Right cardiac atrium (tissue), 5 donors: ENCODE measurements around the gene SPANXC. TPM values are rescaled to one million over a fixed set of nuclear protein-coding genes. Genes with fewer than 3 reads are reported as not detected.
"Not testable (repeated sequence)": the region's sequence is repeated elsewhere in the genome, so short reads cannot be mapped to it uniquely, and the experiment has no call there.

ENCODE experiments used
- ATAC-seq, 2 donors: fragments of 200-7000 bp; cut with Tn5 transposase; one replicate each; pipeline versions ENCODE4 v1.8.0 to v1.9.1; 2020; ENCODE audit warnings: moderate library complexity in 2 of 2, mild to moderate bottlenecking in 1 of 2
- DNase-seq, 3 donors: peaks; one replicate each; pipeline ENCODE4 v3.0.0-alpha.2; 2020
- H3K27ac ChIP-seq: one replicate; pipeline ENCODE4 v1.5.1; 2013; ENCODE audit warnings: mild to moderate bottlenecking, low read length, control low read depth, moderate library complexity
- H3K27me3 ChIP-seq: one replicate; pipeline ENCODE4 v1.6.1; 2013; ENCODE audit not compliant: control insufficient read depth, insufficient read depth
- H3K4me1 ChIP-seq: one replicate; pipeline ENCODE4 v1.6.1; 2013; ENCODE audit warnings: low read length; ENCODE audit not compliant: control insufficient read depth, insufficient read depth
- H3K4me3 ChIP-seq: one replicate; pipeline ENCODE4 v1.5.1; 2013; ENCODE audit warnings: low read length, control low read depth
- H3K9me3 ChIP-seq: one replicate; pipeline ENCODE4 v1.6.1; 2013; ENCODE audit warnings: low read length; ENCODE audit not compliant: control insufficient read depth
- WGBS: extraction: QIAGEN DNeasy Blood & Tissue Kit; methylation state at CpG from one replicate; pipeline ENCODE4 v1.1.7; 2013; 5-methylcytosine and 5-hydroxymethylcytosine counted together
- intact Hi-C, 4 donors: fragments of 100-400 bp; cut with DNase I; formaldehyde crosslinking; loops; one replicate each; pipeline versions ENCODE4 v1.11.0 to v1.14.0; 2022 to 2023
- long read RNA-seq, 4 donors: library from polyadenylated mRNA; unstranded; transcript quantifications; one replicate each; pipeline ENCODE4 v2.0.0, GENCODE V29; 2020 to 2021
- polyA plus RNA-seq: library from polyadenylated mRNA; stranded (reverse); fragments of 200-250 nt; gene quantifications from one replicate; pipeline ENCODE4 v1.2.3, GENCODE V29; 2013
- total RNA-seq, 4 donors: library from RNA; stranded (reverse); fragmentation: NEBNext Ultra II Directional; extraction: Animal tissue kit (Norgen Biotek cat#: 25700); gene quantifications; one replicate each; pipeline ENCODE4 v1.2.1, GENCODE V29; 2021
- donor health status: healthy with polysubstance abuse.
- donor health status: DM: no; HTN: yes; CAD: no.
- donor health status: DM: no; HTN: no; CAD: no.
- donor health status: DM: no; HTN: yes; CAD: no; lungs with severe emphysema.
- donor health status: DM: yes; HTN: yes; CAD: no.

Gene SPANXC
- total RNA-seq, result not detected
- polyA plus RNA-seq, result not detected
- long read RNA-seq, donor 1, result 0 reads
- long read RNA-seq, donor 2, result 0 reads
- long read RNA-seq, donor 3, result 0 reads
- long read RNA-seq, donor 4, result 0 reads

GRCh38 chrX:141242417-141242816 is at the start of gene SPANXC:
Gene SPANXC, minus strand, starts transcription at chrX:141242517. Its CDS starts 60 bp downstream, at chrX:141242457.
- H3K27ac ChIP-seq, DNase-seq, intact Hi-C loops, H3K4me3 ChIP-seq, H3K27me3 ChIP-seq, H3K9me3 ChIP-seq, ATAC-seq, H3K4me1 ChIP-seq: not testable (repeated sequence)
- 99% methylated on average over 5 of the region's 12 CpGs for WGBS

GRCh38 chrX:141279476-141279875 is 37.2 kb upstream of the SPANXC start:
- Histone ChIP-seq H3K27ac (no peak overlapping the region), H3K27me3 (no peaks in the 10 kb centered on the region), H3K9me3 (no peaks in the 10 kb centered on the region), H3K4me1 (no peaks in the 10 kb centered on the region), H3K4me3 (no peak overlapping the region)
- ATAC-seq (no peak), DNase-seq (no peak)
- 64% methylated on average over 2 of the region's 2 CpGs for WGBS
- intact Hi-C loops, result loop anchor here in 1 of 4 donors (10.0 kb wide), 1 partner anchor 355 kb away; no protein-coding TSS in a partner anchor

GRCh38 chrX:141278306-141278705 is 36.0 kb upstream of the SPANXC start:
- no peaks in the 10 kb centered on the region for H3K9me3 ChIP-seq
- H3K27ac ChIP-seq, result no peak overlapping the region
- H3K27me3 ChIP-seq, result no peaks in the 10 kb centered on the region
- H3K4me1 ChIP-seq, result no peaks in the 10 kb centered on the region
- no peak overlapping the region for H3K4me3 ChIP-seq
- 63% methylated on average over 3 of the region's 3 CpGs for WGBS
- intact Hi-C loops, result loop anchor here in 1 of 4 donors (10.0 kb wide), 1 partner anchor 354 kb away; no protein-coding TSS in a partner anchor
- ATAC-seq (peak in 1 of 2 donors; percentile 52), DNase-seq (peak in 1 of 3 donors; percentile 25)

- intact Hi-C loops, result no loop called here
- no peaks in the 10 kb centered on the region for H3K27me3 ChIP-seq
- DNase-seq (no peak), ATAC-seq (no peak)
- H3K27ac ChIP-seq, result no peak overlapping the region
- H3K9me3 ChIP-seq, result no peaks in the 10 kb centered on the region
- no peak overlapping the region for H3K4me3 ChIP-seq
- 60% methylated on average over 1 of the region's 1 CpG for WGBS
- H3K4me1 ChIP-seq, result no peaks in the 10 kb centered on the region
Observed at GRCh38 chrX:141258080-141258479, 15.8 kb upstream of the SPANXC start.

- ATAC-seq (no peak), DNase-seq (no peak)
- Histone ChIP-seq H3K9me3 (no peaks in the 10 kb centered on the region), H3K4me1 (no peaks in the 10 kb centered on the region), H3K4me3 (no peak overlapping the region), H3K27me3 (no peaks in the 10 kb centered on the region), H3K27ac (no peak overlapping the region)
- intact Hi-C loops, result no loop called here
- WGBS, result 74% methylated on average over 2 of the region's 2 CpGs
Observed at GRCh38 chrX:141221611-141222010, 20.7 kb downstream of the SPANXC start.

GRCh38 chrX:141220342-141221008 is 21.8 kb downstream of the SPANXC start:
- no peak overlapping the region for H3K27ac ChIP-seq
- H3K27me3 ChIP-seq, result no peaks in the 10 kb centered on the region
- ATAC-seq, result no peak
- intact Hi-C loops, result no loop called here
- WGBS, result 56% methylated on average over 3 of the region's 3 CpGs
- H3K4me3 ChIP-seq, result no peak overlapping the region
- H3K4me1 ChIP-seq, result no peaks in the 10 kb centered on the region
- no peaks in the 10 kb centered on the region for H3K9me3 ChIP-seq
- DNase-seq, result no peak

GRCh38 chrX:141214196-141214595 is 28.1 kb downstream of the SPANXC start:
- WGBS, result 81% methylated on average over 1 of the region's 1 CpG
- no peak overlapping the region for H3K27ac ChIP-seq
- ATAC-seq (no peak), DNase-seq (no peak)
- no peak overlapping the region for H3K4me3 ChIP-seq
- H3K27me3 ChIP-seq, result no peaks in the 10 kb centered on the region
- intact Hi-C loops, result no loop called here
- no peaks in the 10 kb centered on the region for H3K4me1 ChIP-seq
- no peaks in the 10 kb centered on the region for H3K9me3 ChIP-seq

- DNase-seq, result no peak
- Histone ChIP-seq H3K4me3 (no peak overlapping the region), H3K4me1 (no peaks in the 10 kb centered on the region), H3K27me3 (no peaks in the 10 kb centered on the region), H3K9me3 (no peaks in the 10 kb centered on the region), H3K27ac (no peak overlapping the region)
- intact Hi-C loops, result no loop called here
- no peak for ATAC-seq
- 95% methylated on average over 3 of the region's 3 CpGs for WGBS
Observed at GRCh38 chrX:141201962-141202361, 40.4 kb downstream of the SPANXC start.

Other genes starting within 250 kb of the SPANXC start
- gene SPANXB1, start 239.9 kb downstream of the SPANXC start, total RNA-seq, result not detected
- gene SPANXB1, start 239.9 kb downstream of the SPANXC start, polyA plus RNA-seq, result not detected
- 1 to 10 TPM; 6.1 to 7.7 (median 6.9) TPM for gene LDOC1, start 65.4 kb downstream of the SPANXC start, total RNA-seq
- gene LDOC1, start 65.4 kb downstream of the SPANXC start, polyA plus RNA-seq, result 9.2 TPM